HG03442 (cell line): ENCODE results near the gene RAB11FIP4.

Experiments used
- ATAC-seq: cut with Tn5 transposase; IDR thresholded peaks from one replicate; pipeline ENCODE4 v1.9.1; 2021; ENCODE audit warnings: mild to moderate bottlenecking, moderate library complexity; ENCODE audit not compliant: unreplicated experiment

RAB11FIP4 gene

GRCh38 chr17:31495022-31495885, 103.8 kb downstream of the RAB11FIP4 start:
- ATAC-seq = no peak

- no peak for ATAC-seq
These were observed 104.6 kb downstream of the RAB11FIP4 start for GRCh38 chr17:31496097-31496496.

- no peak for ATAC-seq
These were observed 105.1 kb downstream of the RAB11FIP4 start for GRCh38 chr17:31496601-31497000.

- ATAC-seq = no peak
These were observed 106.0 kb downstream of the RAB11FIP4 start for GRCh38 chr17:31497431-31497830.

GRCh38 chr17:31497994-31498826, 106.7 kb downstream of the RAB11FIP4 start:
- no peak for ATAC-seq

GRCh38 chr17:31499771-31500554, 108.5 kb downstream of the RAB11FIP4 start:
- ATAC-seq = no peak

GRCh38 chr17:31506517-31506916, 115.0 kb downstream of the RAB11FIP4 start:
- no peak for ATAC-seq

GRCh38 chr17:31508288-31509094, 117.0 kb downstream of the RAB11FIP4 start:
- ATAC-seq = peak; percentile 66

GRCh38 chr17:31509095-31509804, 117.8 kb downstream of the RAB11FIP4 start:
- peak; percentile 9 for ATAC-seq

- no peak for ATAC-seq
These were observed 118.3 kb downstream of the RAB11FIP4 start for GRCh38 chr17:31509805-31510177.

- ATAC-seq = no peak
These were observed 119.1 kb downstream of the RAB11FIP4 start for GRCh38 chr17:31510308-31511194.

- no peak for ATAC-seq
These were observed 119.7 kb downstream of the RAB11FIP4 start for GRCh38 chr17:31511195-31511578.

- no peak for ATAC-seq
These were observed 120.1 kb downstream of the RAB11FIP4 start for GRCh38 chr17:31511580-31511979.

- ATAC-seq = no peak
These were observed 120.7 kb downstream of the RAB11FIP4 start for GRCh38 chr17:31512104-31512740.

GRCh38 chr17:31512796-31513195, 121.3 kb downstream of the RAB11FIP4 start:
- no peak for ATAC-seq

GRCh38 chr17:31513731-31514427, 122.4 kb downstream of the RAB11FIP4 start:
- ATAC-seq = no peak

GRCh38 chr17:31515267-31515666, 123.8 kb downstream of the RAB11FIP4 start:
- no peak for ATAC-seq

GRCh38 chr17:31517524-31517923, 126.0 kb downstream of the RAB11FIP4 start:
- no peak for ATAC-seq
